WTC11 (cell line): ENCODE measurements around the gene NPAS2. TPM values are rescaled to one million over a fixed set of nuclear protein-coding genes. Genes with fewer than 3 reads are reported as not detected.
A peak's percentile ranks its signal among the peaks of the same experiment; 100 is the strongest.

Experiments
- ATAC-seq: fragments of 200-7000 bp; cut with Tn5 transposase; 2 replicates; pipeline ENCODE4 v1.10.0; 2021; ENCODE audit warnings: mild to moderate bottlenecking, moderate library complexity
- CTCF ChIA-PET: fragments of 300-600 bp; sonication (Branson Sonifier 250); formaldehyde crosslinking; loops from one replicate; lab custom pipeline; 2021; ENCODE audit warnings: antibody characterized with exemption; lab: Charles Lee
- POLR2A ChIA-PET: fragments of 350-600 bp; sonication (Branson Sonifier 250); formaldehyde crosslinking; loops from one replicate; lab custom pipeline; 2021; ENCODE audit warnings: antibody characterized with exemption; lab: Charles Lee
- DNase-seq: peaks from one replicate; pipeline ENCODE4 v3.0.0; 2021; ENCODE audit warnings: low spot score
- H3K27ac Mint-ChIP-seq: 2 replicates; pipeline ENCODE4 v1.8.0; 2021; ENCODE audit warnings: mixed read lengths
- H3K27me3 Mint-ChIP-seq: 2 replicates; pipeline ENCODE4 v1.8.0; 2021; ENCODE audit warnings: low read depth, mild to moderate bottlenecking, moderate library complexity, mixed read lengths
- H3K36me3 Mint-ChIP-seq: 2 replicates; pipeline ENCODE4 v1.8.0; 2021; ENCODE audit warnings: mixed read lengths
- H3K4me1 Mint-ChIP-seq: 2 replicates; pipeline ENCODE4 v1.8.0; 2022; ENCODE audit warnings: mixed read lengths
- H3K4me3 Mint-ChIP-seq: 2 replicates; pipeline ENCODE4 v1.8.0; 2021; ENCODE audit warnings: mild to moderate bottlenecking, moderate library complexity, mixed read lengths
- H3K9me3 Mint-ChIP-seq: 2 replicates; pipeline ENCODE4 v1.8.0; 2021; ENCODE audit warnings: mixed read lengths
- E2F1 ChIP-seq: sonication (generic); formaldehyde crosslinking; IDR thresholded peaks from 2 replicates; pipeline ENCODE4 v1.8.0; 2022; ENCODE audit warnings: mild to moderate bottlenecking, missing genetic modification reagents
- FOXK1 ChIP-seq: sonication (generic); formaldehyde crosslinking; IDR thresholded peaks from 2 replicates; pipeline ENCODE4 v1.8.0; 2022; ENCODE audit warnings: mild to moderate bottlenecking, moderate library complexity, missing genetic modification reagents
- FOXP4 ChIP-seq: sonication (generic); formaldehyde crosslinking; IDR thresholded peaks from 2 replicates; pipeline ENCODE4 v1.8.0; 2022; ENCODE audit warnings: mild to moderate bottlenecking, missing genetic modification reagents
- GRHL2 ChIP-seq: fragments of 250-450 bp; sonication (Bioruptor Pico); IDR thresholded peaks from 2 replicates; pipeline ENCODE4 v1.8.0; 2022; ENCODE audit warnings: mild to moderate bottlenecking, moderate library complexity; ENCODE audit not compliant: insufficient replicate concordance, severe bottlenecking
- MYBL2 ChIP-seq: sonication (generic); formaldehyde crosslinking; IDR thresholded peaks from 2 replicates; pipeline ENCODE4 v1.8.1; 2023; ENCODE audit warnings: mild to moderate bottlenecking, moderate library complexity, missing genetic modification reagents
- OVOL2 ChIP-seq: fragments of 250-450 bp; sonication (Bioruptor Pico); IDR thresholded peaks from 2 replicates; pipeline ENCODE4 v1.9.0; 2021; ENCODE audit warnings: mild to moderate bottlenecking, borderline replicate concordance
- PREB ChIP-seq: sonication (generic); formaldehyde crosslinking; IDR thresholded peaks from 2 replicates; pipeline ENCODE4 v1.8.1; 2022; ENCODE audit warnings: mild to moderate bottlenecking, missing genetic modification reagents, moderate library complexity, borderline replicate concordance
- PRRX2 ChIP-seq: fragments of 250-450 bp; sonication (Bioruptor Pico); IDR thresholded peaks from 2 replicates; pipeline ENCODE4 v1.8.0; 2021; ENCODE audit warnings: mild to moderate bottlenecking
- ZBTB21 ChIP-seq: sonication (generic); formaldehyde crosslinking; IDR thresholded peaks from 2 replicates; pipeline ENCODE4 v1.8.1; 2023; ENCODE audit warnings: mild to moderate bottlenecking, missing genetic modification reagents, borderline replicate concordance
- ZNF317 ChIP-seq: sonication (generic); formaldehyde crosslinking; IDR thresholded peaks from 2 replicates; pipeline ENCODE4 v1.8.1; 2023; ENCODE audit warnings: low read depth, mild to moderate bottlenecking, moderate library complexity, missing genetic modification reagents, borderline replicate concordance
- ZNF532 ChIP-seq: fragments of 250-450 bp; sonication (Bioruptor Pico); IDR thresholded peaks from 2 replicates; pipeline ENCODE4 v1.9.0; 2021; ENCODE audit warnings: mild to moderate bottlenecking, borderline replicate concordance
- total RNA-seq: library from RNA; stranded (reverse); gene quantifications from 3 replicates; pipeline ENCODE4 v1.2.3, GENCODE V29; 2021

The NPAS2 gene
- total RNA-seq, 1 experiment from 2014 or later = 2.6 TPM

DNA sequence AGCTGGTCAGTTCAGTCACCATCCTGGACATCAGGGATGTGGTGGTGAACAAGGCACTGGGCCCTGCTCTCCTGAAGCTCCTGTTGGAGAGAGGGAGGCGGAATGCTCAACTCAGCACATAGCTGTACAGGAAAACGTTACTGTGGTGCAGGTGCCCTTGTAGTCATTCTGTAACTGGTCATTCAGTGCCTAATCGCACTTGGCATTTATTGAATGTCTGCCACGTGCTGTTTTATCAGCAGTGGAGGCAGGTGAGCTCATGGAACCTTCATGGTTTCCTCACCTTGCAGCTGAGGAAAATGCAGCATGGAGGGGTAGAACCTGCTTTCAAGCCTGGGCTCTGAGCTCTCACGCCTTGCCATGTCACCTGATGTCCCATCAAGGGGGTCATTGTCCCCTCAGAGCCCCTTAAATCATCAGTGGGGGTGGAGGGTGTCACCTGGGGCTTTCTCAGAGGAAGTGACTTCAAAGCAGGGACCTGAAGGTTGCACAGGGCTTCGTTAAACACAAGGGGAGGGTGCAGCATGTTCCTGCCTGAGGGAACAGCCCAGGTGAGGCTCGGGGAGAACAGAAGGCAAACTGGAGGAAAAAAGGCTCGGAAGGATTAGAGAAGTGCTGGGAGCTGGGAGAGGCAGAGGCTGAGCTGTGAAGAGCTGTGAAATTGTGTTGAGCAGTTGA is 126.1 kb downstream of the NPAS2 start:
- no peak for DNase-seq
- no peak for TF ChIP-seq E2F1 (CRISPR knock-in tag)
- ChIA-PET POLR2A (no interaction called here), CTCF (no interaction called here)
- H3K36me3 Mint-ChIP-seq = no peaks in the 10 kb centered on the region; the same call in 1 of the 2 replicates
- H3K4me1 Mint-ChIP-seq = peaks cover 22% of the 10 kb centered on the region
- ATAC-seq = no peak
- H3K27me3 Mint-ChIP-seq = no peaks in the 10 kb centered on the region; the same call in 1 of the 2 replicates
- H3K9me3 Mint-ChIP-seq = peaks cover 7% of the 10 kb centered on the region
- H3K4me3 Mint-ChIP-seq = no peak overlapping the region
- H3K27ac Mint-ChIP-seq = no peak overlapping the region

- no peaks in the 10 kb centered on the region; the same call in 1 of the 2 replicates for H3K27me3 Mint-ChIP-seq
- H3K9me3 Mint-ChIP-seq = peaks cover 10% of the 10 kb centered on the region
- H3K27ac Mint-ChIP-seq = peak overlapping the region; percentile 9; the same call in 1 of the 2 replicates
- CTCF ChIA-PET = no interaction called here
- TF ChIP-seq E2F1 (CRISPR knock-in tag) (no peak), FOXP4 (CRISPR knock-in tag) (no peak), ZBTB21 (CRISPR knock-in tag) (no peak), OVOL2 (CRISPR knock-in tag) (no peak), MYBL2 (no peak), PRRX2 (CRISPR knock-in tag) (no peak), ZNF532 (CRISPR knock-in tag) (no peak), FOXK1 (CRISPR knock-in tag) (no peak), GRHL2 (CRISPR knock-in tag) (no peak), ZNF317 (CRISPR knock-in tag) (no peak), PREB (CRISPR knock-in tag) (no peak)
- POLR2A ChIA-PET = interaction anchor here (0.6 kb wide), 1 partner anchor 60 kb away, joined by 3 read pairs; no protein-coding TSS in a partner anchor
- no peaks in the 10 kb centered on the region; the same call in 1 of the 2 replicates for H3K36me3 Mint-ChIP-seq
- no peak for DNase-seq
- ATAC-seq = no peak
- peaks cover 31% of the 10 kb centered on the region for H3K4me1 Mint-ChIP-seq
- no peak overlapping the region for H3K4me3 Mint-ChIP-seq
Measured at GRCh38 chr2:100948942-100949811, 129.2 kb downstream of the NPAS2 start.
